Astrocyte (in vitro differentiated cells and primary cell): ENCODE measurements around the gene FRMD5.
"Not testable (repeated sequence)": the region's sequence is repeated elsewhere in the genome, so short reads cannot be mapped to it uniquely, and the experiment has no call there.

ENCODE experiments used
- EZH2 ChIP-seq: IDR thresholded peaks from 2 replicates; pipeline ENCODE4 v1.6.1; 2012; ENCODE audit warnings: mild to moderate bottlenecking, low read length, inconsistent platforms; ENCODE audit not compliant: insufficient read depth
- TF ChIP-seq, protein P1 (sequence below): IDR thresholded peaks from 2 replicates; pipeline ENCODE4 v1.5.1; 2011; ENCODE audit warnings: low read depth, mild to moderate bottlenecking, inconsistent platforms, low read length, moderate library complexity; ENCODE audit not compliant: insufficient read depth

DNA sequence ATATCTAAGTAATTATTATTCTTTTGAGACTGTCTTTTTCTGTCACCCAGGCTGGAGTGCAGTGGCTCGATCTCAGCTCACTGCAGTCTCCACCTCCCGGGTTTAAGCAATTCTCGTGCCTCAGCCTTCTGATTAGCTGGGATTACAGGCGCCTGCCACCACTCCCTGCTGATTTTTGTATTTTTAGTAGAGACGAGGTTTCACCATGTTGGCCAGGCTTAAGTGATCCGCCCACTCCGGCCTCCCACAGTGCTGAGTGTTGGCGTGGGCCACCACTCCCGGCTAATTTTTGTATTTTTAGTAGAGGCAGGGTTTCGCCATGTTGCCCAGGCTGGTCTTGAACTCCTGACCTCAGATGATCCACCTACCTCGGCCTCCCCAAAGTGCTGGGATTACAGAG lies 369.8 kb downstream of the FRMD5 start:
- TF ChIP-seq, protein P1, sequence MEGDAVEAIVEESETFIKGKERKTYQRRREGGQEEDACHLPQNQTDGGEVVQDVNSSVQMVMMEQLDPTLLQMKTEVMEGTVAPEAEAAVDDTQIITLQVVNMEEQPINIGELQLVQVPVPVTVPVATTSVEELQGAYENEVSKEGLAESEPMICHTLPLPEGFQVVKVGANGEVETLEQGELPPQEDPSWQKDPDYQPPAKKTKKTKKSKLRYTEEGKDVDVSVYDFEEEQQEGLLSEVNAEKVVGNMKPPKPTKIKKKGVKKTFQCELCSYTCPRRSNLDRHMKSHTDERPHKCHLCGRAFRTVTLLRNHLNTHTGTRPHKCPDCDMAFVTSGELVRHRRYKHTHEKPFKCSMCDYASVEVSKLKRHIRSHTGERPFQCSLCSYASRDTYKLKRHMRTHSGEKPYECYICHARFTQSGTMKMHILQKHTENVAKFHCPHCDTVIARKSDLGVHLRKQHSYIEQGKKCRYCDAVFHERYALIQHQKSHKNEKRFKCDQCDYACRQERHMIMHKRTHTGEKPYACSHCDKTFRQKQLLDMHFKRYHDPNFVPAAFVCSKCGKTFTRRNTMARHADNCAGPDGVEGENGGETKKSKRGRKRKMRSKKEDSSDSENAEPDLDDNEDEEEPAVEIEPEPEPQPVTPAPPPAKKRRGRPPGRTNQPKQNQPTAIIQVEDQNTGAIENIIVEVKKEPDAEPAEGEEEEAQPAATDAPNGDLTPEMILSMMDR, result not testable (repeated sequence)
- TF ChIP-seq EZH2, result not testable (repeated sequence)
